ENCODE results near the gene MYH3. TPM values are rescaled to one million over a fixed set of nuclear protein-coding genes. Genes with fewer than 3 reads are reported as not detected.

Gene MYH3
- total RNA-seq, 4 donors from 2014 or later = 2.2 to 6.6 (median 3.6) TPM

GRCh38 chr17:10621397-10621796 is 35.7 kb downstream of the MYH3 start:
- Histone ChIP-seq H3K4me3 (no peak overlapping the region), H3K9me3 (no peaks in the 10 kb centered on the region), H3K27me3 (no peaks in the 10 kb centered on the region), H3K36me3 (no peaks in the 10 kb centered on the region), H3K4me1 (no peaks in the 10 kb centered on the region), H3K27ac (no peak overlapping the region)
- TF ChIP-seq, protein P1, sequence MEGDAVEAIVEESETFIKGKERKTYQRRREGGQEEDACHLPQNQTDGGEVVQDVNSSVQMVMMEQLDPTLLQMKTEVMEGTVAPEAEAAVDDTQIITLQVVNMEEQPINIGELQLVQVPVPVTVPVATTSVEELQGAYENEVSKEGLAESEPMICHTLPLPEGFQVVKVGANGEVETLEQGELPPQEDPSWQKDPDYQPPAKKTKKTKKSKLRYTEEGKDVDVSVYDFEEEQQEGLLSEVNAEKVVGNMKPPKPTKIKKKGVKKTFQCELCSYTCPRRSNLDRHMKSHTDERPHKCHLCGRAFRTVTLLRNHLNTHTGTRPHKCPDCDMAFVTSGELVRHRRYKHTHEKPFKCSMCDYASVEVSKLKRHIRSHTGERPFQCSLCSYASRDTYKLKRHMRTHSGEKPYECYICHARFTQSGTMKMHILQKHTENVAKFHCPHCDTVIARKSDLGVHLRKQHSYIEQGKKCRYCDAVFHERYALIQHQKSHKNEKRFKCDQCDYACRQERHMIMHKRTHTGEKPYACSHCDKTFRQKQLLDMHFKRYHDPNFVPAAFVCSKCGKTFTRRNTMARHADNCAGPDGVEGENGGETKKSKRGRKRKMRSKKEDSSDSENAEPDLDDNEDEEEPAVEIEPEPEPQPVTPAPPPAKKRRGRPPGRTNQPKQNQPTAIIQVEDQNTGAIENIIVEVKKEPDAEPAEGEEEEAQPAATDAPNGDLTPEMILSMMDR (IDR thresholded peaks at IDR 0.05) = no peak
- no peak for TF ChIP-seq POLR2A (IDR thresholded peaks at IDR 0.05)
- TF ChIP-seq EP300 (IDR thresholded peaks at IDR 0.05; ENCODE audit: low read depth) = no peak
- TF ChIP-seq POLR2AphosphoS5 (IDR thresholded peaks at IDR 0.05) = no peak
- no peak for DNase-seq
- WGBS, 2 donors (ENCODE audit: low coverage in 1 of 2) = 82 to 89% methylated on average over 6 of the region's 6 CpGs
- intact Hi-C loops (cut with DNase I; ENCODE audit: low total_unique reads) = no loop called here
- in situ Hi-C loops (cut with MboI; ENCODE audit: low pct_ligation_motif_present in 1 of 4, low pct_unique_long_range_greater_than_20kb in 1 of 4, low sequenced_read_pairs in 3 of 4) = loop anchor here in 2 of 4 donors (25.0 kb wide), 2 partner anchors 109 to 709 kb away; partner anchors contain the start of genes MYH1 (in 1 of the 2) and RCVRN (in 1 of the 2)

DNA sequence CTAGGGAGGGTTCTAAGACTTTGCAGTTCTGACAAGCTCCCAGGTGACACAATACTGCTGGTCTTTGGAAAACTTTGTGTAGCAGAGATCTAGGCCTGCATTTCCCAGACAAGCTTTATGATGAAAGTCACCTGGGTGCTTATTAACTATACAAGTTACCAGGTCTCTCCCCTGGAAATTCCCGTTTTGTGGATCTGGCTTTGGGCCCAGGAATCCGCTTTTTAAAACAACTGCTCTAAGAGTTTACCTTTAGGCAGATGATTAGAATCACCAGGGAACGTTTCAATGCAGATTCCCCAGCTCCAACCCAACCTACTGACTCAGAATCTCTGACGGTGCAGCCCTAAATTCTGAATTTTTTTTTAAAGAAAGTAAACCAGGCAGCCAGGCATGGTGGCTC is 36.3 kb downstream of the MYH3 start:
- WGBS, 2 donors (ENCODE audit: low coverage in 1 of 2) = 30% methylated on average over 4 of the region's 4 CpGs; no CpG with 5 or more reads in 1 of the 2 donors
- in situ Hi-C loops (cut with MboI; ENCODE audit: low pct_ligation_motif_present in 1 of 4, low pct_unique_long_range_greater_than_20kb in 1 of 4, low sequenced_read_pairs in 3 of 4) (loop anchor here in 2 of 4 donors (25.0 kb wide), 2 partner anchors 109 to 709 kb away; partner anchors contain the start of genes MYH1 (in 1 of the 2) and RCVRN (in 1 of the 2)), intact Hi-C loops (cut with DNase I; ENCODE audit: low total_unique reads) (no loop called here)
- no peak overlapping the region for H3K4me3 ChIP-seq
- H3K27ac ChIP-seq = no peak overlapping the region
- H3K4me1 ChIP-seq = no peaks in the 10 kb centered on the region
- H3K27me3 ChIP-seq = no peaks in the 10 kb centered on the region
- no peak for DNase-seq
- H3K9me3 ChIP-seq = no peaks in the 10 kb centered on the region
- TF ChIP-seq POLR2AphosphoS5 (IDR thresholded peaks at IDR 0.05) (no peak), POLR2A (IDR thresholded peaks at IDR 0.05) (no peak), EP300 (IDR thresholded peaks at IDR 0.05; ENCODE audit: low read depth) (no peak)
- TF ChIP-seq, protein P1 (IDR thresholded peaks at IDR 0.05) = no peak
- no peaks in the 10 kb centered on the region for H3K36me3 ChIP-seq

DNA sequence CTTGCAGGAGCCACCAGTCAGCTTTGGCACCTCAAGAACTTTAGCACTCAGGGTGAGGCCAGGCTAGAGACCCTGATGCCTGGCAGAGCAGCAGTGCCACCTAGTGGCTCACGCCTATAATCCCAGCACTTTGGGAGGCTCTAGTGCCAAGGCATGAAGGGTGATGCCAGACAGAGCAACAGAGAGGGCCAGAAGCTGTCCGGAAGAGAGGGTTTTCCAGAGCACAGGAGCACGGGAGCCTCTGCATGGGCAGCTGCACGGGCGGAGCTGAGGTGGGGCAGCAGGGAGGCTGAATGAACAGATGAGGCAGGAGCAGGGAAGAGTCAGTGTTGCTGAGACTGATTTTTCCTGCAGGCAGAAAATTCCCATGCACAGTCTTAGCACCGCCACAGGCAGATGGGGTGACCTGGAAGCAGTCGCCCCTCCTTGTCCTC is 38.9 kb downstream of the MYH3 start:
- WGBS, 2 donors (ENCODE audit: low coverage in 1 of 2) = 20% methylated on average over 7 of the region's 7 CpGs; no CpG with 5 or more reads in 1 of the 2 donors
- intact Hi-C loops (cut with DNase I; ENCODE audit: low total_unique reads) (loop anchor here (10.0 kb wide), 1 partner anchor 693 kb away; no protein-coding TSS in a partner anchor), in situ Hi-C loops (cut with MboI; ENCODE audit: low pct_ligation_motif_present in 1 of 4, low pct_unique_long_range_greater_than_20kb in 1 of 4, low sequenced_read_pairs in 3 of 4) (loop anchor here in 3 of 4 donors (5.0 to 25.0 kb wide), 5 partner anchors 106 to 706 kb away; partner anchors contain the start of genes MYH1 (in 1 of the 3) and RCVRN (in 1 of the 3))

GRCh38 chr17:10617120-10617505 is 40.0 kb downstream of the MYH3 start:
- H3K9me3 ChIP-seq = no peaks in the 10 kb centered on the region
- H3K27ac ChIP-seq = no peak overlapping the region
- in situ Hi-C loops (cut with MboI; ENCODE audit: low pct_ligation_motif_present in 1 of 4, low pct_unique_long_range_greater_than_20kb in 1 of 4, low sequenced_read_pairs in 3 of 4) (loop anchor here in 3 of 4 donors (5.0 to 25.0 kb wide), 5 partner anchors 105 to 705 kb away; partner anchors contain the start of genes MYH1 (in 1 of the 3) and RCVRN (in 1 of the 3)), intact Hi-C loops (cut with DNase I; ENCODE audit: low total_unique reads) (loop anchor here (10.0 kb wide), 1 partner anchor 692 kb away; no protein-coding TSS in a partner anchor)
- TF ChIP-seq, protein P1 (IDR thresholded peaks at IDR 0.05) = no peak
- TF ChIP-seq POLR2AphosphoS5 (IDR thresholded peaks at IDR 0.05) = no peak
- TF ChIP-seq POLR2A (IDR thresholded peaks at IDR 0.05) = no peak
- TF ChIP-seq EP300 (IDR thresholded peaks at IDR 0.05; ENCODE audit: low read depth) = no peak
- 87% methylated on average over 6 of the region's 6 CpGs; no CpG with 5 or more reads in 1 of the 2 donors for WGBS, 2 donors (ENCODE audit: low coverage in 1 of 2)
- DNase-seq = no peak
- no peaks in the 10 kb centered on the region for H3K4me1 ChIP-seq
- H3K36me3 ChIP-seq = no peaks in the 10 kb centered on the region
- no peaks in the 10 kb centered on the region for H3K27me3 ChIP-seq
- no peak overlapping the region for H3K4me3 ChIP-seq

More for the DNA sequence above, 38.9 kb downstream of the MYH3 start:
- no peaks in the 10 kb centered on the region for H3K27me3 ChIP-seq
- DNase-seq = peak; percentile 68
- H3K36me3 ChIP-seq = no peaks in the 10 kb centered on the region
- no peak overlapping the region for H3K27ac ChIP-seq
- TF ChIP-seq POLR2A (IDR thresholded peaks at IDR 0.05) = no peak
- TF ChIP-seq, protein P1 (IDR thresholded peaks at IDR 0.05) = peak; percentile 73 to 82 (median 76)
- H3K4me3 ChIP-seq = no peak overlapping the region
- H3K9me3 ChIP-seq = no peaks in the 10 kb centered on the region
- no peaks in the 10 kb centered on the region for H3K4me1 ChIP-seq

All from transverse colon (tissue), 4 donors.